ENCODE results near the gene ORAI3.

DNA sequence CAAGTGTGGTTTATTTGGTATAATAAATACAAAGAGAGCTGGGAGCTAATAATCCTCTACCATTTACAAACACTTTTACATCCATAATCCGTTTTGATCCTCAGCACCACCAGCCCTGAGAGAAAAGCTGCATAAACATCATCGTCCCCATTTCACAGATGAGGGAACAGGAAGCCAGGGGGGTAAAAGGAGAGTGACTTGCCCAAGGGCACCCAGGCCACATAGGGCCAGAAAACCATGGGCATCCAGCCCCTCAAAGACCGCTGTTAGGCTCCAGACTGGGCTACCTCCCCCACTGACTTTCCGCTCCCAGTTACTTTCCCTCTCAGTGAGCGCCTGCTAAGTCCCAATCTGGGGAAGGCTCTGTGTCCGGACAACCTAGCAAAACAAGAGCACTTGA is 54.9 kb downstream of the ORAI3 start:
- TF ChIP-seq, protein P1, sequence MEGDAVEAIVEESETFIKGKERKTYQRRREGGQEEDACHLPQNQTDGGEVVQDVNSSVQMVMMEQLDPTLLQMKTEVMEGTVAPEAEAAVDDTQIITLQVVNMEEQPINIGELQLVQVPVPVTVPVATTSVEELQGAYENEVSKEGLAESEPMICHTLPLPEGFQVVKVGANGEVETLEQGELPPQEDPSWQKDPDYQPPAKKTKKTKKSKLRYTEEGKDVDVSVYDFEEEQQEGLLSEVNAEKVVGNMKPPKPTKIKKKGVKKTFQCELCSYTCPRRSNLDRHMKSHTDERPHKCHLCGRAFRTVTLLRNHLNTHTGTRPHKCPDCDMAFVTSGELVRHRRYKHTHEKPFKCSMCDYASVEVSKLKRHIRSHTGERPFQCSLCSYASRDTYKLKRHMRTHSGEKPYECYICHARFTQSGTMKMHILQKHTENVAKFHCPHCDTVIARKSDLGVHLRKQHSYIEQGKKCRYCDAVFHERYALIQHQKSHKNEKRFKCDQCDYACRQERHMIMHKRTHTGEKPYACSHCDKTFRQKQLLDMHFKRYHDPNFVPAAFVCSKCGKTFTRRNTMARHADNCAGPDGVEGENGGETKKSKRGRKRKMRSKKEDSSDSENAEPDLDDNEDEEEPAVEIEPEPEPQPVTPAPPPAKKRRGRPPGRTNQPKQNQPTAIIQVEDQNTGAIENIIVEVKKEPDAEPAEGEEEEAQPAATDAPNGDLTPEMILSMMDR (IDR thresholded peaks at IDR 0.05; ENCODE audit: borderline replicate concordance, extremely low read depth, low read length, poor library complexity, severe bottlenecking) = no peak
- TF ChIP-seq EZH2 (IDR thresholded peaks at IDR 0.05; ENCODE audit: borderline replicate concordance, low read depth, low read length, severe bottlenecking) = no peak
